Measurements from ENCODE around the gene AP2B1.

- TF ChIP-seq CTCF (conservative IDR thresholded peaks at IDR 0.05; ENCODE audit: low read depth, low read length) = no peak
- TF ChIP-seq EZH2 (IDR thresholded peaks at IDR 0.05; ENCODE audit: low read length, unreplicated experiment) = no peak
Measured at GRCh38 chr17:35588196-35588920, 1.2 kb downstream of the AP2B1 start.

Data from PC-3 (cell line).